Stimulated activated CD8-positive, alpha-beta memory T cell treated with anti-CD3 and anti-CD28 coated beads, Interleukin-15, amount 100 ng/mL, for 4 hours (primary cell): ENCODE data around the gene UTP15.

Experiments used
- DNase-seq, 2 donors: peaks; one replicate each; pipeline ENCODE4 v3.0.0-alpha.2; 2020; ENCODE audit warnings: low read depth in 2 of 2

The UTP15 gene

DNA sequence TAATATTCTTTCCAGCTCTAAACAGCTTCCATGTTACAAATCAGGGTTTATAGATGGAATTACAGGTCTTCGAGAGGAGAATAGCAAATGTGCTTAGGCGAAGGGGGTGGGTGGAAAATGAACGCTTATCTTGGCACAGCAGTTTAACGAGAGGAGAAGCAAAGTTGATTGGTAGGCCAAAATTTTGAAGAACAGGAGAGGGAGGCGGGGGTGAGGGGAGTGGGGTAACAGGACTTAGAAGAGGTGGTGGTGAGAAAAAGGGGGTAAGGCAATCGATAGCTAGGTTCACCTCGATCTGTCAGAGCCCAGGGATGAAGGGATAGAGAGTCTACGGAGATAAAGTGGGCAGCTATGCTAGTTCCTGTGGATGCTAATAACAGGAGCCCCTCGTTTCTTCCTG is 868 bp upstream of the UTP15 start:
- no peak for DNase-seq

DNA sequence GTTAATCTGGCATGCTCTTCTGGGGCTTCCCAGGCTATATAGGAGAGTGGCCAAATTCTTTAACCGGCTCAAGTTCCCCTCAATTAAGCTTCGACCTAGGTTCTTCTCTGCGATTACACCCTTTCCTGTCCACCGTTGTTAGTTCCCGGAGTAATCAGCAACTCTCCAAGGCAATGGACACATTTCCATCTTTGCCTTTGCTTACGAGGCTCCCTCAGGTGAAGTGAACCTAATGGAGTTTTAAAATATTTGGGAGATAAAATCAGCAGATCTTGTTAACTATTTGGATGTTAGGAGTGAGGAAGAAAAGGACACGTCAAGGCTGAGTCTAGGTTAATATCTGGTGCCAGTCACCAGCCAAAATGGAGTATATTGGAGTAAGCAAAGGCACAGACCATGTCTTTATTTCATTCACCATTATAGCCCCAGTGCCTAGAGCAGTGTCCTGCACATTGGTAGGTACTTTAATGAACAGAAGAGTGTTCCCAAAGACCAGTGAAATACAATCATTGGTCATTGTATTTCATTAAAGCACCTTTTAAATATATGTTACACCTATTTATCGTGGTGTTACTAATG is 515 bp downstream of the UTP15 start:
- DNase-seq = no peak

DNA sequence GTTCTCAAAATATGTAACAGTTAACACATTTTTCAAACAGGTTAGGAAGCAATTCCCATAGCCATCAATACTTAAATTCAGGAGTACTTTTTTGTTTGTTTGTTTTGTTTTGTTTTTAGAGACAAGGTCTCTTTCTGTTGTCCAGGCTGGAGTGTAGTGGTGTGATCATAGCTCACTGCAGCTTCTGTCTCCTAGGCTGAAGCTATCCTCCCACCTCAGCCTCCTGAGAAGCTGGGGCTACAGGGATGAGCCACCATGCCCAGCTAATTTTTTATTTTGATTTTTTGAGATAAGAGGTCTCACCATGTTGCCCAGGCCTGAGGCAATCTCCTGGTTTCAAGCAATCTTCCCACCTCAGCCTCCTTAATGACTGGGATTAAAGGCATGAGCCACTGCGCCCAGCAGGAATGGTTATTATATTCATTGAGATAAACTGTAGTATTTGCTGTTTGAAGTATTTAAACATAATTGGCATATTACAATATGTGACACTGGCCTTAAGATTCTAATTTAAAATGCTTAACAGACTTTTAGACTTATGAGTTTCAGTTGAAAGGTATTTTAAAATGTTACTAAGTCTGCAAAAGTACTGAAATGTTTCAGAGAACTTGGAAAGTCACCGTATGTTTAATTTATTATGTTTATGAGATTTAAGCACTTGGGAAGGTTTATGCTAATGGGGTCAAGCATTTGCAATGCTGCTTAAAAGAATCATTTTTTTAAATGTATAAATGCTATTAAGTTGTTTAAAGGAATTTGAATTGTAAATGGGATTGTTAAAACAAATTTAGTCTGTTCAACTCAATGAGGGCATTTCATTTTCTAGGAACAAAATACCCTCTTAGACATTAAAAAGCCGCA is 17.0 kb downstream of the UTP15 start:
- no peak for DNase-seq

DNA sequence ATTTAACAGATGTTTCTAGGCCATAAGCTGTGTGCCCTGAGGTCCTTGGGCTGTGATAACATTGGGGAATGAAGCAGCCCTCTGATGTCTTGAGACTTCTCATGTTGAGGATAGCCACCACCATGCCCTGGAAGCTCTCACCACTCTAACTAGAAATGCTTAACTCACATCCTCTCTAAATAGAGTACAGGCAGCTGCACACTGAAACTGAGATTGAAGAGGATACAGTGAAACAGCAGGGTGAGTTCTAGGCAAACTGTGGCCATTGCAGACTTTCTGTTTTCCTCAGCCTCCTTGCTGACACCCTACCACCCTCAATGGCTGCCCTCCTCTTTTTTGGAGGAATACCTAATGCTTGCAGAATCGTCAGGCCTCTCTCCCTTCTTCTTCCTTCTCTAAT is 22.4 kb downstream of the UTP15 start:
- DNase-seq = no peak

DNA sequence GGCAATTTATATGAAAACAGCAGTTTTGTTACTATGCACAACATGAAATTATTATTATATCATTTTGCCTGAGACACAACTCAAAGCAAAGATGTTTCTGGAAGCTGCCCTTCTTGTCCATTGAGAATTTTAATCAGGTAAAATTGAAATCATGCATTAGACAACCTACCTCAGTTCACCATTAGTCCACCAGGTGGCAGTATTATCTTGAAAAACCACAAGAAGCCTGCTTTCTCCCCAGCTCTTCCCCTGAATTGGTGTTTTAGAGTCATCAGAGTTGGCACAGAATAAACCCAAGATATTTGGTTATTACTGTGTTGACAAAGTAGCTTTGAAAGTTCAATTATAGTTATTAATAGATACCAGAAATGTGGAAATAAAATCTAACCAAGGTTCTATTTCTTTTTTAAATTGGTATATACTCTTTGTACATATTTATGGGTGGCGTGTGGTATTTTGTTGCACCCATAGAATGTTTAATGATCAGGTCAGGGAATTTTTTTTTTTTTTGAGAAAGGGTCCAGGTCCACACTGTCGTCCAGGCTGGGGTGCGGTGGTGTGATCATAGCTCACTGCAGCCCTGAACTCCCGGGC is 25.7 kb downstream of the UTP15 start:
- no peak for DNase-seq

GRCh38 chr5:73591698-73592501 is 26.4 kb downstream of the UTP15 start:
- no peak for DNase-seq

DNA sequence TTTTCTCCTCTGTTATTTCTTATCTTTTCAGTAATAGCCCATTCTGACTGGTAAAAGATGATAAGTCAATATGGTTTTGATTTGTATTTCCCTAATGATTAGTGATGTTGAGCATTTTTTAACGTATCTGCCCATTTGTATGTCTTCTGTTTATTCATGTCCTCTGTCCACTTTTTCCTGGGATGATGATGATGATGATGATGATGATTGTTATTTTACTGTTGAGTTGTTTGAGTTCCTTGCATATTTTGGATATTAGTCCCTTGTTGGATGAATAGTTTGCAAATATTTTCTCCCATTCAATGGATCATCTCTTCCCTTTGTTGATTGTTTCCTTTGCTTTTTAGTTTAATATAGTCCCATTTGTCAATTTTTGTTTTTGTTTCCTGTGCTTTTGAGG is 27.0 kb downstream of the UTP15 start:
- DNase-seq = no peak

DNA sequence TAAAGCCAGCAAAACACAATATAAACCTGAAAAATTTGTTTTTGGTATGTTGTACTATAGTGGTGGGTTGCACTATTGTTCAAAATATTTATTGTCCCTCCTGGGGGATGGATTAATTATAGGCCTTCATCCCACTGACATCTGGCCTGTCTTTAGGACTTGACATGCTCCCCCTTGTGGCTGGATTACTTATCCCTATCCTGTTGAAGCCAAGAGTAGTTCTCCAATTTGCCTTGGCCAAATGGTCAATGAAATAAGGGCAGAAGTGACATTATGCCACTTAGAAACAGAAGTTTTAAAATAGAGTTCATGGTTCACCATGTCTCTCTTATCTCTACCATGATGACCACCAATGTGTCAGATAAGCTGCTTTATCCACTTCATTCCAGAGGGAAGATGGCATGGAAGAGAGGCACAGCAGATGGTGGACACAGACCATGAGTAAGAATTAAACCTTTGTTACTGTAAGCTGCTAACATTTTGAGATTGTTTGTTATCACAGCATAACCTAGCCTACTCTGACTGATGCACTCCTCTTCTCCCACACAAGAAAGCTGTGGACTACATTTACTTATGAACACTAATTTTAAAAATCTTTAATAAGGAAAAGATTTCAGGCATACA is 31.3 kb downstream of the UTP15 start:
- DNase-seq = no peak

DNA sequence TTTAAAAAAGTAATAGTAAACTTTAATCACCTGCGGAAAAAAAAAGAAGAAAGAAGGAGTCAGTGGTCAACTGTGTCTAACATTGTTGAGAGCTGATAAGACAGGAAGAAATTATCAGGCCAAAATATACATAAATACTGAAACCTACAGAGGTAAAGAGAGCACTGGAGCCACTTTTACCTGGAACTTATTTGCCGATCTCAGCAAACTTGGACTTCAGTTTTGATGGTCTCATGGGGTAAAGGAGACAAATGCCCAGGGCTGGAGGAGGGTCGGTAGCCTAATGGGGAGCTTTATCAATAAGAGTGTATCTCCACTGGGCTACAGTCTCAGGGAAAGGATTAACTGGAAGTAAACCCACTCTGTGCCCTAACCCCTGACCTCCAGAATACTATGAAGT is 33.8 kb downstream of the UTP15 start:
- DNase-seq = no peak

DNA sequence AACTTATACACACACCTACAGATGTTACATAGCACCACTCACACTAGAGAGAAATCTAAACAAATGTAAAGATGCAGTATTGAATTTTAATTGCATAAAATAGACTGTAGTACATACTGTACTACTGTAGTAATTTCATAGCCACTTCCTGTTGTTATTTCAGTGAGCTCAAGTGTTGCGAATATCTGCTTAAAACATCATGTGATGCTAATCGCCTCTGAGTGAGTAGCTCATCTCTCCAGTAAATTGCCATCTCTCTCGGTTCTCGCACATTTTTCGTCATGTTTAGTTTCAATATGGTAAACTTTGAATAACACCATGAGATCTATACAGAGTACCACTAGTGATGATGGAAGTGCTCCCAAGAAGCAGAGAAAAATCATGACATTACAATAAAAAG is 38.5 kb downstream of the UTP15 start:
- DNase-seq = no peak

DNA sequence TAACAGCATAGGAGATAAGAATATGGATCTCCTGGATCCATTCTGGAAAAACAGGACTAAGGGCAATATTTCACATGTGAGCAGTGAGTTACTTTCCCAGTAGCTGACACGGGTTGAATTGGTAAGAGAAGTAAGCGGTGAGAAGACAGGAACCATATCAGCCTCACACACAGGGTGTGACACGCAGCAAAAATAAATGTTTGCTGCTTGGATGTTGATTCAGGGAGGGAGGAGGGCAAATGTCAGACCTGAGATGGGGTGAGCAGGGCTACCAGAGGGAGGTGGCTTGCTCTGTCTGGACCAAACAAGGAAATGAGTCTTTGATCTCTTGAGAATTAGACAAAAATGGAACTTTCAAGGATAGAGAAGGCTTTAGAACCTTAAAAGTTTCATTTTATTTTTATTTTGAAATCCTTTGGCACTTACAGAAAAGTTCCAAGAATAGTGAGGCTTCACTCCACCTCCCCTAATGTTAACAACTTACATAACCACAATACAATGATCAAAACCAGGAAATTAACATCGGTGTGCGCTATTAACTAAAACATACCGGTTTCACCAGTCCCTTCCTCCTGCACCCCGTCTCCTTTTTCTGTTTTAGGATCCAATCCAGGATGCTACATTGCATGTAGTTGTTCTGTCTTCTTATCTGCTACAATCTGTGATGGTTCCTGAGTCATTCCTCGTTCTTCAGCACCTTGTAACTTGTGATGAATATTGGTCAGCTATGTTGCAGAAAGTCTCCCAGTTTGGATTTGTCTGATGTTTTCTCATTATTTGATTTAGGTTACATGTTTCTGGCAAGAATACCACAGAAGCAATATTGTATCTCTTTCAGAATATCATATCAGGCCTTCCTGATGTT is 39.9 kb downstream of the UTP15 start:
- no peak for DNase-seq

DNA sequence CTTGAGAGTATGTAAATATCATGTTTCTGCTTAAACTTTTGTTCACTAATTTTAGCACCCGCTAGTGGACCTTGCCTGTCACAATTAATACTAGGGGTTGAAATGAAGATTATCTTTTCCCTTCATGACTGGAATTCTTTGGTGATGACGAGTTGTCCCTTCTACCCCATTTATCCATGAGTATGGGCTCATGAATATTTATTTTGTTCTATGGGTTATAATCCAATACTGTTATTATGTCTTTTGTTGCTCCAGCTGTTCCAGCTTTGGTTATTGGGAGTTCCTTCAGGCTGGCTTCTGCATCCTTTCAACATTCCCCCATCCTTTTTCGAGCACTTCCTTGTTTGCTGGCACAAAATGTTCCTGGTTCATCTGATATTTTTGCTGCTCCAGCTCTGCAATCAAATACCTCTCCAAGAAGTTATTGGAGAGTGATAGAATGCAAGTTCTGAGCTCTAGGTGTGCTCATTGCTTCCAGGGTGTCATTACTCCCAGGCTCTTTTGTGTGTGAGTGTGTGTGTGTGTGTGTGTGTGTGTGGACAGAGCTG is 40.7 kb downstream of the UTP15 start:
- no peak for DNase-seq

- no peak for DNase-seq
Measured at GRCh38 chr5:73607228-73607627, 41.7 kb downstream of the UTP15 start.

- no peak for DNase-seq
Measured at GRCh38 chr5:73612799-73613198, 47.3 kb downstream of the UTP15 start.

GRCh38 chr5:73615085-73615484 is 49.5 kb downstream of the UTP15 start:
- no peak for DNase-seq

DNA sequence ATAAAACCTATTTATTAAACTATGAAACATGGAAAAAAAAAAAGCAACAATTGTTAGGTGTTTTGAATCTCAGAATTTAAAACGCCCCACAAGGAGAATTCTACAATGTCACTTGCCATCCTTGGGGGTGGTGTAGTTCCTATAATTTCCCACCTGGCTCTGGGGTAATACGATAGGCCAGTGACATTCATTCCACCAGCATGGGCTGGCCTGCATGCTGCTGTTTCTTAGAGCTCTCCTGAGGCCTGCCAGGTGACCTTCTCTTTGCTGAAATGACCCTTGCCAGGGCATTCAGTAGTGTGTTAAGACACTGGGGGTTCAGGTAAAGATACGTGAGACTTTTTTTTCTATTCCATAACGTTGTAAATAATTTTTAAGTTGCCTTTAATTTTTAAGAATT is 50.4 kb downstream of the UTP15 start:
- no peak for DNase-seq

- no peak for DNase-seq
Measured at GRCh38 chr5:73617510-73618279, 52.2 kb downstream of the UTP15 start.

DNA sequence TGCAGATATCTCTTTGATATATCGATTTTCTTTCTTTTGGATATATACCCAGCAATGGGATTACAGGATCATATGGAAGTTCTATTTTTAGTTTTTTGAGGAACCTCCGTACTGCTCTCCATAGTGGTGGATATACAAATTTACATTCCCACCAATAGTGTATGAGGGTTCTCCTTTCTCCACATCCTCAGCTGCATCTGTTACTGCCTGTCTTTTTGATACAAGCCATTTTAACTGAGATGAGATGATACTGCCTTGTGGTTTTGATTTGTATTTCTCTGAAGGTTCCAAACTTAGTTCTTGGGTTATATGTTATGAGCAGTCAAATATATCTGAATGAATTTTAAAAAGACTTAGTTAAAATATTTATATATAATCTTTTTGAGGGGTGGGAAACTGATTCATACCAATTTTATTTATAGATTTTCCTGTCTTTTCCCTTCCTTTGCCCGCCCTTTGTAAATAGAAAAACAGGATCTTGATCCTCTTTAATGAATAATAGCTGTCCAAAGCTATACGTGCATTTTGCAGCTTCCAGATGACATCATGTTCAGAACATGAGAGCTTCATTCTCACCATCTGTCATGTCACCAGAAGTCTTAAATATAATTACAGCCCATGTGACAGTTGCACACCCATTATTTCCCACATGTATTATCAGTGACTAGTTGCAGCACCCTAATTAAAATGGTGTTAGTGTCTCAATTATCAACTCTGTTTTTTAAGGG is 54.2 kb downstream of the UTP15 start:
- DNase-seq = no peak

DNA sequence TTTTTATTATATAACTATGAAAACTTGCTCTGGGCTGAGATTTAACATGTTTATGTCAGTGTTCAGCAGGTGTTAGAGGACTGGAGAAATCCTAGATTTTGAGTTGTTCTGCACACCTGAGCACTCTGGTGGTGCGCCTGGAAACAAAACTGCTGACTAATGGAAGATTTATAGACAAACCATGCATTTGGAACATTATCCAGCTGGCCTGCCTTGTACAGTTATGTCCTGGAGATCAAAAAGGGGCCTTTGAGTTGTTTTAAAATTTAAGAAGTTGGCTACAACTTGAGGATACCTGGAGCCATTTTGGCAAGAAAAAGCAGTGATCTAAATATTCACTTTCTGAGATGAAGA is 54.8 kb downstream of the UTP15 start:
- DNase-seq = no peak
